Stimulated activated CD4-positive, alpha-beta T cell treated with anti-CD3 and anti-CD28 coated beads, Interleukin-1b, Interleukin-23, amount 100 ng/mL, for 24 hours (primary cell): ENCODE measurements around the gene CHD6.

Experiments
- DNase-seq, 4 experiments: peaks; one replicate each; pipeline ENCODE4 v3.0.0-alpha.2; 2020; ENCODE audit warnings: low read depth in 4 of 4, low spot score in 1 of 4

Gene CHD6

DNA sequence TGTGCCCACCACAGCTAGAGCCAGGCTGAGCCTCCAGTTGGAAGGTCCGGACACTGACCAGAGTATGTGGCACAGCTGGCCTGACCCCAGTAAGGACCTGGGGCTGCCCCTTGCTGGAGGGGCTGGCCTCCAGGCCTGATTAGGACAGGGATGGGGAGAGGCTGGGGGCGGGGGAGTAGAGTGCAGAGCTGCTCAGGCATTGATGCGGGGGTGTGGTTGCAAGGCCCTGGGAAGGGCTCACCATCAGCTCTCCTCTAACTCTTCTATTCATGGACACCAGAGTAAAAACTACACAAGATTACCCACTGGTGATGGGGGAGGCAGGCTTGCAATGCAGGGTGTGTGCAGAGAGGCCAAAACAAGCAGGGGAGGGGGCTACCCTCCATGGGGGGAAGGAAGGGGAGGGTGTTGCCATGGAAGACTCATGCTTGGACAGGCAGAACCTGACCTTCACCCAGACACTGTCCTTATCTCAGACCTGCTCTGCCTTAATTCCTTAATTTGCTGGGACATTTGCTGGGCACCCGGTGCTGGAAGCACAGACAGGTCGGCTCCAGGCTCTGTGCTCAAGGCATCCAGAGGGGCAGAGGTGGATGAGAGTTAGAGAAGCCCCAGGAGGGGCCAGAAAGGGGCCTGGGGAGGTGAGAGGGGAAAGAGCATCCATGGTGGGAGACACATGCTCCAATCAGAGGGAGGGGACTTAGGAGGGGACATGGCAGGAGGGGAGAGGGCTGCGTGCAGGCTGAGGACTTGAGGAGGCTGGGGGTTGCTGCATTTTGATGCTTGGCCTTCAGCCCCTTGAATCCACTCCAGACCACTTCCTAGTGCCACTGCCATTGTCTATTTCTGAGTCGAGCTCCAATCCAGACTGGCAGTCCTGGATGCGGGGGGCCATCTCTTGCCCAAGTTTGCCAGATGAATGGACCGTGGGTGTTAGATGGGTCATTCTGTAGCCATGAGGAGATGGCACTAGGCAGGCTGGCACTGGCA lies 244.0 kb downstream of the CHD6 start:
- DNase-seq = no peak

GRCh38 chr20:41373251-41373783 lies 244.9 kb downstream of the CHD6 start:
- DNase-seq = no peak

- DNase-seq = no peak
Observed at GRCh38 chr20:41371371-41371770, 246.8 kb downstream of the CHD6 start.

- DNase-seq = no peak
Observed at GRCh38 chr20:41370176-41370575, 248.0 kb downstream of the CHD6 start.

- DNase-seq = no peak
Observed at GRCh38 chr20:41369673-41370072, 248.5 kb downstream of the CHD6 start.

GRCh38 chr20:41367956-41368355 lies 250.2 kb downstream of the CHD6 start:
- no peak for DNase-seq

- no peak for DNase-seq
Observed at GRCh38 chr20:41367393-41367695, 250.8 kb downstream of the CHD6 start.

DNA sequence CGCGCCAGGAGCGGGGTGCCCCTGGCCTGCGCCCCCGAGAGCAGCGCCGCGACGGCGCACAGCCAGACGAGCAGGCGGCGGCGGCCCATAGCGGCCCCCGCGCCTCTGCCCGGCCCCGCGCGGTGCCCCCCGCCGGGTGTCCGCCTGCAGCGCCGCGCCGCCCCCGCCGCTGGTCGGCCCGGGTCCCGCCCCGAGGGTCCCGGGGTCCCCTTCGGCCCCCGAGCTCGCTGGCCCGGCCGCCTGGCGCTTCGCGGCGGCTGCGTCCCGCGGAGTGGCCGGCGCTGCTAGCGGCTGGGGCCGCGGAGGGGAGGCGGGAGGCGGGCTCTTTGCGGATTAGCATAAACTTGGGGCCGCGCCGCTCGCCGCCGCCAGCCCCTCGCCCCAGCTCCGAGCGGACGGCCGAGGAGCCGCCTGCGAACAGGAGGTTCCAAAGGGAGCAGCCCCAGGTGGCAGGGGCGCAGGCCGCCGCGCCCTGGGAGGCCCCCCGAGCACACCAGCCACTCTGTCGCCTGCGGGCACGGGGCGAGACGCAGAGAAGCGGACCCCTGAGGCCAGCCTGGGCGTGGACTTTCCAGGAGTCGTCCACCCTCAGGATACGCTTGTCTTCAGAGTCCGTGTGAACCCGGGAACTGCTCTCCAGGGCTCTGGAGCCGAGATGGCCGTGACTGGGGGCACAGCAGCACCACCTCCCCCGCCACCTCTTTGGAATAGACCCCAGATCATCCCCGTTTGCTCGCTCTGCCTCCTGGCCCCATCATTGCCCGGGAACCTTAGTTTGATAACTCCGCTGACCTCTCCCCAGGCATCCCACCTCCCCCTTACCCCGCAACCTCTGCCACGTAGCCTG lies 251.4 kb downstream of the CHD6 start, which contains the start of gene EMILIN3:
Gene EMILIN3 (minus strand): TSS at position 273 of the 847 bp plus-strand sequence. CDS start 184 bp downstream, at position 89.
- no peak for DNase-seq

- no peak for DNase-seq
Observed at GRCh38 chr20:41365777-41366545, 252.2 kb downstream of the CHD6 start.

DNA sequence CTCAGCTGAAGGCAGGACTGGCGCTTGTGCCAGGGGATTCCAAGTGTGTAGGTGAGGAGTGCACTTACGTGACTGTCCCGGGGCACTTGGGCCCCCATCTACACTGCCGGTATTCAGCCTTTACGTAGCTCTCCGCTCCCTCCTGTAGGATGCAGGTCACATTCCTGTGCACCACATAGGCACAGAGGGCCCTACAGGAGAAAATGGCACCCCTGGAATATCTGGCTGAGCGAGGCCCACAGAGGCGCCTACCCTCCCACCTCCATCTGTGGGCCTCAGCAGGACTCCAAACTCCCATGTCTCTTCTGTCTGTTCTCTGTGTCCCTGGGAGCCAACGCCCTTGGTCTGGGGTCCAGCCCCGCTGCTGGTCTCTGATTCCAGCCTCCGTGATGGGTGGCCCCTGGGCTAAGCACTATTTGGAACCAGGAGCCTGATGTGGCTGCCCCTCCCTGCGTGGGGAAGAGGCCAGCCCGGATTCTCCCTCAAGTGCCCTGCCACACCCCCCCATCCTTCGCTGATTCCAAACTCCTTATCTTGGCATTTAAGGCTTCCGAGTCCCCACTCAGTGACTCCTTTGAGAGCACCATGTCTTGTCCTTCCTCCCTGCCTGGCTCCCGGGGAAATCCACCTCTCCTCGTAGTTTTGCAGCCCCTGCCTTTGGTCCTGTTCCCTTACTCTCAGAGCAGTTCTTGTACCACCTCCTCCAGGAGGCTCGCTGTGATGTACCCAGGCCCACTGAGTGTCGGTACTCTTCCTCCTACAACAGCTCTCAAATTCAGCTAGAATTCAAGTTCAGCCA lies 253.0 kb downstream of the CHD6 start:
- no peak for DNase-seq

- no peak for DNase-seq
Observed at GRCh38 chr20:41364236-41364855, 253.8 kb downstream of the CHD6 start.

DNA sequence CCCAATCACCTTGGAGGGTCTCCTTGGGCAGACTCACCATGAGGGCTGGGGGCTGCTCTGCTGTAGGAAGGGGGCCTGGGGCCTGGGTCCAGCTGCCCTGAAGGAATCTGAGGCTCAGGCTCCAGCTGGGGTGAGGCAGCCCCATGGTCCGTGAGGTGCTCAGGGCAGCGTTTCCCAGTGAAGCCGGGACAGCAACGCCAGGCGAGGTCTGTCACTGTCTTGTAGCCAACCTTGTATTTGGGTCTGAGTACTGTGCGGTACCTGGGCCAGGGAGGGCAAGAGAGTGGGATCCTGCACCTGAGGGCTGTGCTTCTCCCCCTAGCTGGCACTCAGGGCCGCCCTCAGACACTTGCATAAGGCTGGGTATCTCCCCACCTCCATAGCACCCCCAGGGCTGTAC lies 254.6 kb downstream of the CHD6 start:
- no peak for DNase-seq

- DNase-seq = no peak
Observed at GRCh38 chr20:41362748-41363140, 255.4 kb downstream of the CHD6 start.

GRCh38 chr20:41361757-41362747 lies 256.1 kb downstream of the CHD6 start:
- no peak for DNase-seq

- no peak for DNase-seq
Observed at GRCh38 chr20:41360831-41361756, 257.1 kb downstream of the CHD6 start.

DNA sequence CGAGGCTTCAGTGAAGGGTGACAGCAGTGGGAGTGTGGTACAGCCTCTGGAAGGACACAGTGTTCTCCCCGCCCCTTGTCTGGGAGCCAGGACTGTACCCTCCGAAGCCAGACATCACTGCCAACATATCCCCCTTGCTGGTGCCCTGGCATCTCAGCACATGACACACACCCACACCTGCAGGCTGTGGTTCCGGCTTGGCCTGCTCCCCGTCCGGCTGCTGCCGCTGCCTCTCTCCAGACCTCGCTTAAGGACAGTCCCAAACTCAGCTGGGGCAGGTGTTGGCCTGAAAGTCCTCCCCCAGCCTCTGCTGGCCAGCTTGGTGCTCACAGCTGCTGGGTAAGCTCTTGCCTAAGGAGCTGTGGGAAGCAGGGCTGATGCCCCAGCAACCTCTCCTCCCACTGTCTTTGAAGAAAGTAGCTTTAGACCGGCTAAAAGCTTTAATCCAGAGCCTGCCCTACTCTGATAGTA lies 258.6 kb downstream of the CHD6 start:
- DNase-seq = no peak

DNA sequence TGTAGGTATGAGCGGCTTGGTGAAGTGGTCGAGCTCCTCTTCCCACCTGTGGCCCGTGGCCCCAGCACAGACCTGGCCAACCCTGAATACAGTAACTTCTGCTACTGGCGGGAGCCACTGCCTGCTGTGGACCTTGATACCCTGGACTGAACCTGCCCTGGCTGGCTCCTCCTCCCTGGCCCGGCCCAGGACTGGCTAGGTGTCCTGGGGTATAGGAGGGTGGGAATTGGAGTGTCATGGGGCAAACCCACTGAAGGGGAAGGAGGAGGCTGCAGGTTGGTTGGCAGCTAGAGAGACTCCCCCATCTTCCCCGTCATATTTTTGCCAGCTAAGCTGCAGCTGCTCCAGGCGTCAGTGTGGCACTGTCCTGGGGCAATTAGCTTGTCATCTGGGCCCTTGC lies 259.5 kb downstream of the CHD6 start:
- no peak for DNase-seq
